CD4-positive, alpha-beta T cell (primary cell): ENCODE results near the gene SDK1. TPM values are rescaled to one million over a fixed set of nuclear protein-coding genes. Genes with fewer than 3 reads are reported as not detected.

Experiments
- ATAC-seq: fragments of 200-7000 bp; cut with Tn5 transposase; one replicate; pipeline ENCODE4 v1.10.0; 2022; ENCODE audit warnings: mild to moderate bottlenecking; ENCODE audit not compliant: poor library complexity
- CTCF ChIA-PET: fragments of 350-600 bp; sonication (Branson Sonifier 250); formaldehyde crosslinking; loops from one replicate; lab custom pipeline; 2021; ENCODE audit warnings: antibody characterized with exemption, inconsistent platforms; lab: Charles Lee
- POLR2A ChIA-PET: fragments of 350-600 bp; sonication (Branson Sonifier 250); formaldehyde crosslinking; loops from one replicate; lab custom pipeline; 2021; ENCODE audit warnings: antibody characterized with exemption, inconsistent platforms; lab: Charles Lee
- DNase-seq, 14 experiments: peaks; one replicate each; pipeline ENCODE4 v3.0.0-alpha.2; 2013 to 2020; ENCODE audit warnings: mixed read lengths in 2 of 14
- H3K27ac ChIP-seq, 2 donors: one replicate each; pipeline versions ENCODE4 v1.5.1 to v1.7.0; 2013; ENCODE audit warnings: low read length in 2 of 2, low read depth in 1 of 2, mild to moderate bottlenecking in 1 of 2
- H3K27me3 ChIP-seq, 2 experiments: 1 replicate in 1 of 2; 2 replicates in 1 of 2; pipeline versions ENCODE4 v1.6.1 to v1.7.0; 2013; ENCODE audit warnings: low read length in 2 of 2, control low read depth in 1 of 2, mild to moderate bottlenecking in 1 of 2, moderate library complexity in 1 of 2; ENCODE audit not compliant: insufficient read depth in 2 of 2, control insufficient read depth in 1 of 2
- H3K36me3 ChIP-seq: one replicate; pipeline ENCODE4 v1.6.1; 2013; ENCODE audit warnings: low read length, control low read depth; ENCODE audit not compliant: insufficient read depth
- H3K4me1 ChIP-seq: one replicate; pipeline ENCODE4 v1.6.1; 2013; ENCODE audit warnings: low read length, control low read depth; ENCODE audit not compliant: insufficient read depth
- H3K4me3 ChIP-seq: one replicate; pipeline ENCODE4 v1.5.1; 2013; ENCODE audit warnings: mild to moderate bottlenecking, low read length, moderate library complexity
- H3K9me3 ChIP-seq, 2 experiments: 1 replicate in 1 of 2; 2 replicates in 1 of 2; pipeline versions ENCODE4 v1.6.1 to v1.7.0; 2013; ENCODE audit warnings: low read length in 2 of 2, mild to moderate bottlenecking in 2 of 2, control low read depth in 1 of 2, moderate library complexity in 1 of 2; ENCODE audit not compliant: control insufficient read depth in 1 of 2, insufficient read depth in 1 of 2
- H3K27ac Mint-ChIP-seq: one replicate; pipeline ENCODE4 v1.8.0; 2020; ENCODE audit warnings: mixed read lengths
- H3K27me3 Mint-ChIP-seq: one replicate; pipeline ENCODE4 v1.8.0; 2021; ENCODE audit warnings: mixed read lengths
- H3K36me3 Mint-ChIP-seq: one replicate; pipeline ENCODE4 v1.8.0; 2021; ENCODE audit warnings: low read depth, mixed read lengths
- H3K4me1 Mint-ChIP-seq: one replicate; pipeline ENCODE4 v1.8.0; 2021; ENCODE audit warnings: low read depth, mixed read lengths
- H3K4me3 Mint-ChIP-seq: one replicate; pipeline ENCODE4 v1.8.0; 2020; ENCODE audit warnings: mild to moderate bottlenecking, mixed read lengths
- H3K9me3 Mint-ChIP-seq: one replicate; pipeline ENCODE4 v1.8.0; 2020; ENCODE audit warnings: mixed read lengths
- CTCF ChIP-seq: fragments of 200-600 bp; IDR thresholded peaks from one replicate; pipeline ENCODE4 v1.8.0; 2022; ENCODE audit warnings: antibody characterized with exemption, mild to moderate bottlenecking
- intact Hi-C, 2 experiments: fragments of 100-400 bp; cut with DNase I in 1 of 2; cut with micrococcal nuclease in 1 of 2; formaldehyde crosslinking; loops; one replicate each; pipeline versions ENCODE4 v1.15.1 to v1.9.0; 2023 to 2025; cut with DNase I, micrococcal nuclease
- total RNA-seq, 174 experiments: library from RNA in 2 of 174; stranded (reverse) in 2 of 174; gene quantifications; one replicate each; pipeline ENCODE4 v1.2.3 and lab custom pipeline; 2021 to 2026

The SDK1 gene
- total RNA-seq, 2 experiments from 2014 or later, result 1.1 to 1.3 TPM

- ATAC-seq (no peak), DNase-seq (no peak)
- no peaks in the 10 kb centered on the region for H3K9me3 Mint-ChIP-seq
- Histone ChIP-seq H3K27me3 (peaks cover 2 to 4% of the 10 kb centered on the region in 2 experiments), H3K36me3 (no peaks in the 10 kb centered on the region), H3K4me1 (no peaks in the 10 kb centered on the region), H3K27ac (no peak overlapping the region), H3K4me3 (no peak overlapping the region), H3K9me3 (no peaks in the 10 kb centered on the region)
- peaks cover 7% of the 10 kb centered on the region for H3K27me3 Mint-ChIP-seq
- no peak overlapping the region for H3K27ac Mint-ChIP-seq
- no peak for TF ChIP-seq CTCF
- H3K4me1 Mint-ChIP-seq, result no peaks in the 10 kb centered on the region
- no peak overlapping the region for H3K4me3 Mint-ChIP-seq
- ChIA-PET CTCF (interaction anchor here (0.8 to 2.5 kb wide), 2 partner anchors 8 to 9 kb away, joined by 3 to 7 read pairs; partner anchors contain the start of gene SDK1), POLR2A (no interaction called here)
- no peaks in the 10 kb centered on the region for H3K36me3 Mint-ChIP-seq
- intact Hi-C loops, result loop anchor here in 1 of 2 experiments (10.0 kb wide), 2 partner anchors 264 to 464 kb away; partner anchors contain the start of genes CARD11 and GNA12
Measured at GRCh38 chr7:3309140-3309539, 8.1 kb downstream of the SDK1 start.

GRCh38 chr7:3309956-3310355 lies 8.9 kb downstream of the SDK1 start:
- ATAC-seq (no peak), DNase-seq (no peak)
- no peak overlapping the region for H3K4me3 ChIP-seq
- H3K4me1 ChIP-seq, result no peaks in the 10 kb centered on the region
- no peak for TF ChIP-seq CTCF
- Mint-ChIP-seq H3K4me1 (no peaks in the 10 kb centered on the region), H3K9me3 (no peaks in the 10 kb centered on the region), H3K27ac (no peak overlapping the region), H3K27me3 (peaks cover 7% of the 10 kb centered on the region), H3K4me3 (no peak overlapping the region), H3K36me3 (no peaks in the 10 kb centered on the region)
- POLR2A ChIA-PET, result interaction anchor here (0.7 kb wide), 1 partner anchor 139 kb away, joined by 4 read pairs; no protein-coding TSS in a partner anchor
- H3K27me3 ChIP-seq, result peaks cover 2 to 4% of the 10 kb centered on the region in 2 experiments
- no peak overlapping the region for H3K27ac ChIP-seq
- intact Hi-C loops, result loop anchor here in 1 of 2 experiments (10.0 kb wide), 2 partner anchors 265 to 465 kb away; partner anchors contain the start of genes CARD11 and GNA12
- no peaks in the 10 kb centered on the region for H3K9me3 ChIP-seq
- H3K36me3 ChIP-seq, result no peaks in the 10 kb centered on the region
- CTCF ChIA-PET, result interaction anchor here (0.8 to 2.5 kb wide), 2 partner anchors 9 to 10 kb away, joined by 3 to 7 read pairs; partner anchors contain the start of gene SDK1

- CTCF ChIA-PET, result interaction anchor here (2.5 kb wide), 1 partner anchor 10 kb away, joined by 7 read pairs; the partner anchor contains the start of gene SDK1
- peaks cover 2 to 4% of the 10 kb centered on the region in 2 experiments for H3K27me3 ChIP-seq
- no peak overlapping the region for H3K4me3 ChIP-seq
- no peak overlapping the region for H3K27ac ChIP-seq
- TF ChIP-seq CTCF, result no peak
- Mint-ChIP-seq H3K36me3 (no peaks in the 10 kb centered on the region), H3K9me3 (no peaks in the 10 kb centered on the region), H3K4me1 (no peaks in the 10 kb centered on the region), H3K27ac (no peak overlapping the region), H3K4me3 (no peak overlapping the region), H3K27me3 (peaks cover 7% of the 10 kb centered on the region)
- ATAC-seq, result no peak
- POLR2A ChIA-PET, result interaction anchor here (0.7 kb wide), 1 partner anchor 139 kb away, joined by 4 read pairs; no protein-coding TSS in a partner anchor
- H3K36me3 ChIP-seq, result no peaks in the 10 kb centered on the region
- no peak for DNase-seq
- H3K9me3 ChIP-seq, result no peaks in the 10 kb centered on the region
- H3K4me1 ChIP-seq, result no peaks in the 10 kb centered on the region
- intact Hi-C loops, result no loop called here
Measured at GRCh38 chr7:3310884-3311283, 9.8 kb downstream of the SDK1 start.
